ENCODE data around the gene SLC2A10. TPM values are rescaled to one million over a fixed set of nuclear protein-coding genes. Genes with fewer than 3 reads are reported as not detected.

Gene SLC2A10
- total and polyA plus RNA-seq, 2 experiments from 2014 or later = 4.9 to 14.6 TPM

DNA sequence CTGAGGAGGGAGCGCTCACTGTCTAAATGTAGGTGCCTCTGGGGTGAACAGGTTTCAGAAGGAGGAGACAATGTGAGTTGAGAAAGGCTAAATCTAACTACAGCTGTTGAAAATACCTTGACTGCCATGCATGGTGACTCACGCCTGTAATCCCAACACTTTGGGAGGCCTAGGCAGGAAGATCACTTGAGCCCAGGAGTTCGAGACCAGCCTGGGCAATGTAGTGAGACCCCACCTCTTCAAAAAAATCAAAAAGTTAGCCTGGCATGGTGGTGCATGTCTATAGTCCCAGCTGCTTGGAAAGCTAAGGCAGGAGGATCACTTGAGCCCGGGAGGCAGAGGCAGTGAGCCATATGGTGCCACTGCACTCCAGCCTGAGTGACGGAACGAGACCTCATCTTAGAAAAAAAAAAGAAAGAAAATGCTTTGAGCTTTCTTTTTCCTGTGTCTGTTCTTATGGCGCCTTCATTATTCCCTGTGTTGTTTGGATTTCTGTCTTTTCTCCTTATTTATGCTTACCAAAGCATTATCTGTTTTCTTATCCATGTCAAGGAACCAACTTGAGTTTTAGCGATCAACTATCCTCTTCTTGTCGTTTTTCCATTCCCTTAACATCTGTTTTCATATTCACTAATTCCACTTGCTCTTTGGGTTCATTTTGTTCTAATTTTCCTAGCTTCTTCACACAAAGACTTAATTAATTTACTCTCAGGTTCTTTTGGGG lies 8.5 kb downstream of the SLC2A10 start:
- Mint-ChIP-seq H3K4me1 (peaks cover 9% of the 10 kb centered on the region; the same call in 2 of the 3 replicates), H3K27ac (no peak overlapping the region), H3K4me3 (no peak overlapping the region), H3K36me3 (ENCODE audit: low read depth) (peaks cover 21% of the 10 kb centered on the region), H3K27me3 (ENCODE audit: insufficient read depth, low read depth, poor library complexity) (peaks cover 4% of the 10 kb centered on the region), H3K9me3 (peaks cover 15% of the 10 kb centered on the region; the same call in 2 of the 3 replicates)
- no peak overlapping the region for H3K4me3 ChIP-seq
- H3K4me2 ChIP-seq = no peak overlapping the region
- TF ChIP-seq EZH2phosphoT487 (IDR thresholded peaks at IDR 0.05; ENCODE audit: unreplicated experiment) (no peak), ZNF114 (CRISPR knock-in tag; IDR thresholded peaks at IDR 0.05) (no peak), POLR2AphosphoS5 (IDR thresholded peaks at IDR 0.05; ENCODE audit: low read depth) (no peak), ZNF331 (CRISPR knock-in tag; IDR thresholded peaks at IDR 0.05; ENCODE audit: low read depth) (no peak), JUNB (IDR thresholded peaks at IDR 0.05; ENCODE audit: unreplicated experiment) (no peak), REST (IDR thresholded peaks at IDR 0.05; ENCODE audit: unreplicated experiment) (no peak), STAT1 (IDR thresholded peaks at IDR 0.05; ENCODE audit: unreplicated experiment) (no peak), CREB1 (CRISPR knock-in tag; IDR thresholded peaks at IDR 0.05; ENCODE audit: low read depth) (no peak), NANOG (IDR thresholded peaks at IDR 0.05; ENCODE audit: borderline replicate concordance) (no peak), CTCF (conservative IDR thresholded peaks at IDR 0.05; ENCODE audit: low read depth in 2 of 2) (no peak), EZH2 (IDR thresholded peaks at IDR 0.05; ENCODE audit: low read depth, unreplicated experiment) (no peak)
- TF ChIP-seq, protein P1, sequence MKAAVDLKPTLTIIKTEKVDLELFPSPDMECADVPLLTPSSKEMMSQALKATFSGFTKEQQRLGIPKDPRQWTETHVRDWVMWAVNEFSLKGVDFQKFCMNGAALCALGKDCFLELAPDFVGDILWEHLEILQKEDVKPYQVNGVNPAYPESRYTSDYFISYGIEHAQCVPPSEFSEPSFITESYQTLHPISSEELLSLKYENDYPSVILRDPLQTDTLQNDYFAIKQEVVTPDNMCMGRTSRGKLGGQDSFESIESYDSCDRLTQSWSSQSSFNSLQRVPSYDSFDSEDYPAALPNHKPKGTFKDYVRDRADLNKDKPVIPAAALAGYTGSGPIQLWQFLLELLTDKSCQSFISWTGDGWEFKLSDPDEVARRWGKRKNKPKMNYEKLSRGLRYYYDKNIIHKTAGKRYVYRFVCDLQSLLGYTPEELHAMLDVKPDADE (IDR thresholded peaks at IDR 0.05) = no peak
- TF ChIP-seq, protein P2, sequence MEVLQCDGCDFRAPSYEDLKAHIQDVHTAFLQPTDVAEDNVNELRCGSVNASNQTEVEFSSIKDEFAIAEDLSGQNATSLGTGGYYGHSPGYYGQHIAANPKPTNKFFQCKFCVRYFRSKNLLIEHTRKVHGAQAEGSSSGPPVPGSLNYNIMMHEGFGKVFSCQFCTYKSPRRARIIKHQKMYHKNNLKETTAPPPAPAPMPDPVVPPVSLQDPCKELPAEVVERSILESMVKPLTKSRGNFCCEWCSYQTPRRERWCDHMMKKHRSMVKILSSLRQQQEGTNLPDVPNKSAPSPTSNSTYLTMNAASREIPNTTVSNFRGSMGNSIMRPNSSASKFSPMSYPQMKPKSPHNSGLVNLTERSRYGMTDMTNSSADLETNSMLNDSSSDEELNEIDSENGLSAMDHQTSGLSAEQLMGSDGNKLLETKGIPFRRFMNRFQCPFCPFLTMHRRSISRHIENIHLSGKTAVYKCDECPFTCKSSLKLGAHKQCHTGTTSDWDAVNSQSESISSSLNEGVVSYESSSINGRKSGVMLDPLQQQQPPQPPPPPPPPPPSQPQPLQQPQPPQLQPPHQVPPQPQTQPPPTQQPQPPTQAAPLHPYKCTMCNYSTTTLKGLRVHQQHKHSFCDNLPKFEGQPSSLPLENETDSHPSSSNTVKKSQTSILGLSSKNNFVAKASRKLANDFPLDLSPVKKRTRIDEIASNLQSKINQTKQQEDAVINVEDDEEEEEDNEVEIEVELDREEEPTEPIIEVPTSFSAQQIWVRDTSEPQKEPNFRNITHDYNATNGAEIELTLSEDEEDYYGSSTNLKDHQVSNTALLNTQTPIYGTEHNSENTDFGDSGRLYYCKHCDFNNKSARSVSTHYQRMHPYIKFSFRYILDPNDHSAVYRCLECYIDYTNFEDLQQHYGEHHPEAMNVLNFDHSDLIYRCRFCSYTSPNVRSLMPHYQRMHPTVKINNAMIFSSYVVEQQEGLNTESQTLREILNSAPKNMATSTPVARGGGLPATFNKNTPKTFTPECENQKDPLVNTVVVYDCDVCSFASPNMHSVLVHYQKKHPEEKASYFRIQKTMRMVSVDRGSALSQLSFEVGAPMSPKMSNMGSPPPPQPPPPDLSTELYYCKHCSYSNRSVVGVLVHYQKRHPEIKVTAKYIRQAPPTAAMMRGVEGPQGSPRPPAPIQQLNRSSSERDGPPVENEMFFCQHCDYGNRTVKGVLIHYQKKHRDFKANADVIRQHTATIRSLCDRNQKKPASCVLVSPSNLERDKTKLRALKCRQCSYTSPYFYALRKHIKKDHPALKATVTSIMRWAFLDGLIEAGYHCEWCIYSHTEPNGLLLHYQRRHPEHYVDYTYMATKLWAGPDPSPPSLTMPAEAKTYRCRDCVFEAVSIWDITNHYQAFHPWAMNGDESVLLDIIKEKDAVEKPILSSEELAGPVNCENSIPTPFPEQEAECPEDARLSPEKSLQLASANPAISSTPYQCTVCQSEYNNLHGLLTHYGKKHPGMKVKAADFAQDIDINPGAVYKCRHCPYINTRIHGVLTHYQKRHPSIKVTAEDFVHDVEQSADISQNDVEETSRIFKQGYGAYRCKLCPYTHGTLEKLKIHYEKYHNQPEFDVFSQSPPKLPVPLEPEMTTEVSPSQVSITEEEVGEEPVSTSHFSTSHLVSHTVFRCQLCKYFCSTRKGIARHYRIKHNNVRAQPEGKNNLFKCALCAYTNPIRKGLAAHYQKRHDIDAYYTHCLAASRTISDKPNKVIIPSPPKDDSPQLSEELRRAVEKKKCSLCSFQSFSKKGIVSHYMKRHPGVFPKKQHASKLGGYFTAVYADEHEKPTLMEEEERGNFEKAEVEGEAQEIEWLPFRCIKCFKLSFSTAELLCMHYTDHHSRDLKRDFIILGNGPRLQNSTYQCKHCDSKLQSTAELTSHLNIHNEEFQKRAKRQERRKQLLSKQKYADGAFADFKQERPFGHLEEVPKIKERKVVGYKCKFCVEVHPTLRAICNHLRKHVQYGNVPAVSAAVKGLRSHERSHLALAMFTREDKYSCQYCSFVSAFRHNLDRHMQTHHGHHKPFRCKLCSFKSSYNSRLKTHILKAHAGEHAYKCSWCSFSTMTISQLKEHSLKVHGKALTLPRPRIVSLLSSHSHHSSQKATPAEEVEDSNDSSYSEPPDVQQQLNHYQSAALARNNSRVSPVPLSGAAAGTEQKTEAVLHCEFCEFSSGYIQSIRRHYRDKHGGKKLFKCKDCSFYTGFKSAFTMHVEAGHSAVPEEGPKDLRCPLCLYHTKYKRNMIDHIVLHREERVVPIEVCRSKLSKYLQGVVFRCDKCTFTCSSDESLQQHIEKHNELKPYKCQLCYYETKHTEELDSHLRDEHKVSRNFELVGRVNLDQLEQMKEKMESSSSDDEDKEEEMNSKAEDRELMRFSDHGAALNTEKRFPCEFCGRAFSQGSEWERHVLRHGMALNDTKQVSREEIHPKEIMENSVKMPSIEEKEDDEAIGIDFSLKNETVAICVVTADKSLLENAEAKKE (CRISPR knock-in tag; IDR thresholded peaks at IDR 0.05) = no peak
- ATAC-seq = no peak
- no peak overlapping the region for H3K27ac ChIP-seq (ENCODE audit: low read depth)
- no peaks in the 10 kb centered on the region for H3F3A ChIP-seq (replicated peaks; ENCODE audit: low read depth)
- no peaks in the 10 kb centered on the region for H3K27me3 ChIP-seq (ENCODE audit: insufficient read depth)
- H2AFZ ChIP-seq = no peak overlapping the region
- no peaks in the 10 kb centered on the region for H4K20me1 ChIP-seq (replicated peaks; ENCODE audit: insufficient read depth)
- H3K9me2 ChIP-seq (ENCODE audit: insufficient read depth) = no peaks in the 10 kb centered on the region
- H3K4me1 ChIP-seq (ENCODE audit: insufficient read depth) = no peaks in the 10 kb centered on the region
- 0 out of 2 replicates have a peak, but pooled peaks cover 2% of the 10 kb centered on the region for H3K36me3 ChIP-seq (ENCODE audit: insufficient read depth)
- no peak for DNase-seq (ENCODE audit: low spot score)
- no peaks in the 10 kb centered on the region for H3K79me2 ChIP-seq (replicated peaks; ENCODE audit: insufficient read depth)

All from GM23338 (cell line).